Measurements from ENCODE around the gene POMGNT1.
A peak's percentile ranks its signal among the peaks of the same experiment; 100 is the strongest.

Gene POMGNT1

DNA sequence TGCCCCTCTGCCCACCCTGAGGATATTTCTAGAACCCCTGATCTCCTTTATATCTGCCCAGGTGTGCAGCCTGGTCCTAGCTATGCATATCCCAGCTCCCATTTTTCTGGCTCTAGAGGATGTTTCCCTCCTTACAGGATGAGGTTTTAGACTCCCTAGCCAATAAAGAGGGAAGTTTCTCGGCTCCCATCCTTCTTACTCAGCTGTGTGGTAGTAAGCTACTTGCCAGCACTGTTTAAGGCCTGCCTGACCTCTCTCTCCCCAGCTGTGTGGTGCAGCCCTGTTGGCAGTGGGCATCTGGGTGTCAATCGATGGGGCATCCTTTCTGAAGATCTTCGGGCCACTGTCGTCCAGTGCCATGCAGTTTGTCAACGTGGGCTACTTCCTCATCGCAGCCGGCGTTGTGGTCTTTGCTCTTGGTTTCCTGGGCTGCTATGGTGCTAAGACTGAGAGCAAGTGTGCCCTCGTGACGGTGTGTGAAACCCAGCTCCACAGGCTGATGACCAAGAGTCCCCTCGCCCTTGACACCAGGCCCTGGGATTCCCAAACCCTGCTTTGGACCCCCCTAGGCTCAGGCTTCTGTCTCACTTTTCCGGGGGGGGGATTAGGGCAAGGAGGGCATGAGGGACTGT, 14.2 kb downstream of the POMGNT1 start:
- Histone ChIP-seq H3K79me2 (ENCODE audit: control insufficient read depth, insufficient read depth, low read length, unreplicated experiment) (no peaks in the 10 kb centered on the region), H3K4me1 (ENCODE audit: control insufficient read depth, insufficient read depth, low read length, unreplicated experiment) (peaks cover 38% of the 10 kb centered on the region), H3K27me3 (ENCODE audit: insufficient read depth, low read length) (no peaks in the 10 kb centered on the region), H3K36me3 (ENCODE audit: insufficient read depth, low read length) (no peaks in the 10 kb centered on the region), H3K4me3 (ENCODE audit: low read depth, low read length) (no peak overlapping the region), H3K27ac (ENCODE audit: low read depth, low read length) (peak overlapping the region; percentile 88), H2AFZ (ENCODE audit: low read length, unreplicated experiment) (no peak overlapping the region)

DNA sequence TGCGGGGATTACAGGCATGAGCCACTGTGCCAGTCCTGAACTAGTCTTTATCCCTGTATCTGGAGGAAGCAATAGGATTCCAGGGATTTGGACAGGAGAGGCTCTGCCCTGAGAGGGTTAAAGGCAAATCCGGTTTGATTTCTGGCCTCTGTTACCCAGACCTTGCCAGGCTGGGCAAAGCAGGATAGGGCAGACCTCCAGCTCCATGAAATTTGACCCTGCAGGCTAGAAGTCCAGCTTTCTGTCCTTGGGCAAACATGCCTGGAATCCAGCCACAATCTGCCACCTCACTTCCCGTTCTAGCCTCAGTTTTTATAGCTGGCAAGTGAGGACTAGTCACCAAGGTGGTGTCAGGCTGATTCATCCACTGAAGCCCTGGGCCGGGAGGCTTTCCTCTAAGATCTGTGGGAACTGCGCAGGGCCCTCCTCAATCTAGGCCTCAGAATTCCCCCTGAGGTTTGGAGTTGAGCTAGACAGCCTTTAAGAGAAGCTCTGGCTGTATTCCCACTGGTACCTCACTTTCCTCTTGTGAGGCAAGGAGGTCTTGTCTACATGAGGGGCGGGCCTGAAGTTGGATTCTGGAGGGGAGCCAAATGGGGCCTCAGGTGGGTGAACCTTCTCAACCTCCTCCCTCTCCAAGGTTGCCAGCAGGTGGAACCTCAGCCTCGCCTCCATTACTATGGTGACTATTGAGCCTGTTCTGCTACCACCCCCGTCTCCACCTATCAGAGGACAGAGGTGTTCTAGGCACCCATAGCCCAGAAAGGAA, 15.0 kb downstream of the POMGNT1 start:
- H3K4me1 ChIP-seq (ENCODE audit: control insufficient read depth, insufficient read depth, low read length, unreplicated experiment) = peaks cover 31% of the 10 kb centered on the region
- no peak overlapping the region for H3K4me3 ChIP-seq (ENCODE audit: low read depth, low read length)
- H3K27ac ChIP-seq (ENCODE audit: low read depth, low read length) = peak overlapping the region; percentile 88

DNA sequence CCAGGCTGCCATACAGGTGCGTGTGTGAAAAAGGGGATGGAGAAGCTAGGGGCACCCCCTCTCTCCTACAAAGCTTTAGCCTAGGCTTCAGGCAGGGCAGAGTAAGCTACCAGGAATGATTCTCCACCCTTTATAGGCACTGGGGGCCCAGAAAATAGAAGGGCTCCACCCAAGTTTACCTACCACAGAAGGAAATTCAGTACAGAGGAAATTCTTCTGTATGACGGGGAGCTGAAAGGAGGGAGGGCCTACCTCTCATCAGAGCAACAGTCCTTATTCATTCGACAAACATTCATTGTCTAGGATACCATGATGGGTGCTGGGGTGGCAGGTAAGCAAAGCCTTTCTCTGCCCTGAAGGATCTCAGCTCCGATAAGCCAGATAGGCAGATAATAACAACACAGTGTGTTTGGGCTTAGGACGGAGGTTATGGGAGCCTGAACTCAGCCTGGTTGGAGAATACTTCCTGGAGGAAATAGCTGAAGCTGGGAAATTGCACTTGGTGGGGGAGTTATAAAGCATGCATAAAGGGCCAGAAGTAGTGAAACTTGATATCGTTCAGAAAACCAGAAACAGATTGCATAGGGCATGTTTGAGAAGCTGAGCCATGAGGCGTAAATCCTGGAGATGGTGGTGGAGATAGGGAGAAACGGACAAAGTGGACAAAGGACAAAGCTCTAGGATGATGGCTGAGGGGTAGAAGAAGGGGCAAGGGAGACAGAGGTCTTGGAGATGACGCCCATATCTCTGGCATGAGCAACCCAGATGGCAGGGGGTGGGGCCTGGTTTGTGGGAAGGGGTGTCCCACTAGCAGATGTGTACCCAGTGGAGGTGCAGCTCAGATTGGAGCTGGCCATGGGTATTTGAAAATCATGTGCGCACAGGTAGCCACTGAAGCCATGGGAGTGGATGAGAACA, 16.6 kb downstream of the POMGNT1 start:
- no peak overlapping the region for H3K27ac ChIP-seq (ENCODE audit: low read depth, low read length)
- no peak overlapping the region for H2AFZ ChIP-seq (ENCODE audit: low read length, unreplicated experiment)
- H3K4me3 ChIP-seq (ENCODE audit: low read depth, low read length) = no peak overlapping the region
- no peaks in the 10 kb centered on the region for H3K27me3 ChIP-seq (ENCODE audit: insufficient read depth, low read length)
- H3K79me2 ChIP-seq (ENCODE audit: control insufficient read depth, insufficient read depth, low read length, unreplicated experiment) = no peaks in the 10 kb centered on the region
- H3K4me1 ChIP-seq (ENCODE audit: control insufficient read depth, insufficient read depth, low read length, unreplicated experiment) = peaks cover 31% of the 10 kb centered on the region
- H3K36me3 ChIP-seq (ENCODE audit: insufficient read depth, low read length) = no peaks in the 10 kb centered on the region

More for the DNA sequence above, 15.0 kb downstream of the POMGNT1 start:
- no peaks in the 10 kb centered on the region for H3K27me3 ChIP-seq (ENCODE audit: insufficient read depth, low read length)
- no peaks in the 10 kb centered on the region for H3K36me3 ChIP-seq (ENCODE audit: insufficient read depth, low read length)
- H3K79me2 ChIP-seq (ENCODE audit: control insufficient read depth, insufficient read depth, low read length, unreplicated experiment) = no peaks in the 10 kb centered on the region
- H2AFZ ChIP-seq (ENCODE audit: low read length, unreplicated experiment) = no peak overlapping the region

DNA sequence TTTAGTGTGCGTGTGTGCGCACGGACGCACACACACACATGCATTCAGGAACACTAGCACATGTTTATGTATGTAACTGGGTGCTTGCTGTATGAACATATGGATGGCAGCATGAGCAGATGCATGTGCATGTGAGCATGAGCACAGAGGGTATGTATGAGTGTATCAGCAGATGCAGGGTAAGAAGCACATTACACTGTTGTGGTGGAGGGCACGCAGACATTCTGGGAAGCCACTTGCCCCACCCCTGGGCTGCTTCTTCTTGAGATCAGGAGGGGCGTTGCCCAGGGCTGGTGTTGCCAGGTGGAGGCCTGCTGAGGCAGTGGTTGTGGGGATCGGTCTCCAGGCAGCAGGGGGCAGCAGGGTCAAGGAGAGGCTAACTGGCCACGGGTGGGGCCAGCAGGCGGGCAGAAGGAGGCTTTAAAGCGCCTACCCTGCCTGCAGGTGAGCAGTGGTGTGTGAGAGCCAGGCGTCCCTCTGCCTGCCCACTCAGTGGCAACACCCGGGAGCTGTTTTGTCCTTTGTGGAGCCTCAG, 18.1 kb downstream of the POMGNT1 start:
- Histone ChIP-seq H3K4me1 (ENCODE audit: control insufficient read depth, insufficient read depth, low read length, unreplicated experiment) (peaks cover 31% of the 10 kb centered on the region), H3K36me3 (ENCODE audit: insufficient read depth, low read length) (no peaks in the 10 kb centered on the region), H3K27me3 (ENCODE audit: insufficient read depth, low read length) (no peaks in the 10 kb centered on the region), H2AFZ (ENCODE audit: low read length, unreplicated experiment) (no peak overlapping the region), H3K27ac (ENCODE audit: low read depth, low read length) (no peak overlapping the region), H3K4me3 (ENCODE audit: low read depth, low read length) (no peak overlapping the region), H3K79me2 (ENCODE audit: control insufficient read depth, insufficient read depth, low read length, unreplicated experiment) (no peaks in the 10 kb centered on the region)

DNA sequence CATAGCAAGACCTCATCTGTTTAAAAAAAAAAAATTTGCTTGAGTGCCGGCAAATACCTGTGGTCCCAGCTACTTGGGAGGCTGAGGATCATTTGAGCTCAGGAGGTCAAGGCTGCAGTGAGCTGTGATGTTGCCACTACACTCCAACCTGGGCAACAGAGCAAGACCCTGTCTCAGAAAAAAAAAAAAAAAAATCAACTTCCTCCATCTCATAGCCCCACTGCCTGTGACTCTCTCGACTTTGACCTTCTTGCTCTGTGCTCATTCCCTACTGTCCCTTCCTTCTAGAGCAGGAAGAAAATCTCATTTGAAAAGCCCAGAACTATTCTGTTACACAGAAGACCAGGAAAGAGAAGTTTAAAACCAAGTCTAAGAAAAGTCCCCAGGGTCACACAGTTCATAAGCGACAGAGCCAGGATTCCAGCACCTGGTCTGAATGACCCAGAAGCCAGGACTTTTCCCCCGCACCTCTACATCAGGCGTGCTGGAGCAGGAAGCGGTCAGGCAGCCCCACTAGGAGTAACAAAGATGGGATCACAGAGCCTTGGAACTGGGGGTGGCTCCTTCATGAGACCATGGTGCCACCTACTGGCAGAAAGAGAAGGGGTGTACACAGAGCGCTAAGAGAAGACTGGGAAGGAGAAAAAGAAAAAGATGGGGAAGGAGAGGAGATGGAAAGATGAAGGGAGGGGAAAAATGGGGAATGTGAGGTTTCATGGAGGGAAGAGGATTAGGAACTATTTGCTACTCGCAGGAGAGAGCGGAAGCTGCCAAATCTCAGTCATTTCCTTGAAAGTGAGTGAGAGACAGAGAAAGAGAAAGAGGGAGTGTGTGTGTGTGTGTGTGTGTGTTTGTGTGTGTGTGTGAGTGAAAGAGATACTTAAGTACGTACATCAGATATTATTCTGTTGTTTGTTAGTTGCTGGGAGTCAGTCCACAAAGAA, 18.8 kb downstream of the POMGNT1 start:
- Histone ChIP-seq H3K27ac (ENCODE audit: low read depth, low read length) (no peak overlapping the region), H3K4me1 (ENCODE audit: control insufficient read depth, insufficient read depth, low read length, unreplicated experiment) (peaks cover 31% of the 10 kb centered on the region), H3K4me3 (ENCODE audit: low read depth, low read length) (no peak overlapping the region), H3K27me3 (ENCODE audit: insufficient read depth, low read length) (no peaks in the 10 kb centered on the region), H3K36me3 (ENCODE audit: insufficient read depth, low read length) (no peaks in the 10 kb centered on the region), H2AFZ (ENCODE audit: low read length, unreplicated experiment) (peak overlapping the region; percentile 88), H3K79me2 (ENCODE audit: control insufficient read depth, insufficient read depth, low read length, unreplicated experiment) (no peaks in the 10 kb centered on the region)

DNA sequence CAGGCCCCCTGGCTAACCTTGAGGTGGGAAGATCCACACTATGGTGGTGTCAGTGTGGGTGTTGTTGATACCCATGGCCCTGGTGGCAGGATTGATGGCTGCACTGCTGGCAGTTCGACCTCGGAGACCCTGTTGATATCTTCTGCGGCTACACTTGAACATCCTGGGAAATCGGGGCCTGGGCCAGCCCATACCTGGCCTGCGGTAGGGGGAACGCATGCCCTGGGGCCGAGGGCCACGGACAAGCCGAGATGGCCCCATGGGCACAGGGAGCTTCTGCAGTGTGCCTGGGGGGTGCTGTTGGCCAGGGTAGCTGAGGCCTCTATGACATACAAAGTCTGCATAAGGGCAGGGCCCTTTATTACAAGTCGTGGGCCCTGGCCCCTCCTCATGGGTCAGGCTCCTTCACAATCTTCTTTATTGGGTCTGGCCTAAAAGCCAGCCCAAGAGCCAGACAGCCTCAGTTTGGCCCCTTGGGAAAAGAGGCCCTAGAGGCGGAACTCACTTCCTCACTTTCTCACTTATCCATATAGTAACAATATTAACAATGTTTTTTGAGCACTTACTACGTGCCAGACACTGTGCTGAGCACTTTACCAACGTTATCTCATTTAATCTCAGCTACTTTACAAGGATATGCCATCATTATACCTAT, 21.9 kb downstream of the POMGNT1 start, which contains the start of gene P3R3URF:
TSS of gene P3R3URF (minus strand) at position 278 of the 655 bp plus-strand sequence. CDS start at position 261, 17 bp downstream.
- Histone ChIP-seq H3K36me3 (ENCODE audit: insufficient read depth, low read length) (no peaks in the 10 kb centered on the region), H3K79me2 (ENCODE audit: control insufficient read depth, insufficient read depth, low read length, unreplicated experiment) (no peaks in the 10 kb centered on the region), H3K4me1 (ENCODE audit: control insufficient read depth, insufficient read depth, low read length, unreplicated experiment) (peaks cover 25% of the 10 kb centered on the region), H3K27ac (ENCODE audit: low read depth, low read length) (no peak within 1 kb of the TSS), H3K4me3 (ENCODE audit: low read depth, low read length) (no peak within 1 kb of the TSS), H3K27me3 (ENCODE audit: insufficient read depth, low read length) (no peaks in the 10 kb centered on the region), H2AFZ (ENCODE audit: low read length, unreplicated experiment) (no peak within 1 kb of the TSS)

DNA sequence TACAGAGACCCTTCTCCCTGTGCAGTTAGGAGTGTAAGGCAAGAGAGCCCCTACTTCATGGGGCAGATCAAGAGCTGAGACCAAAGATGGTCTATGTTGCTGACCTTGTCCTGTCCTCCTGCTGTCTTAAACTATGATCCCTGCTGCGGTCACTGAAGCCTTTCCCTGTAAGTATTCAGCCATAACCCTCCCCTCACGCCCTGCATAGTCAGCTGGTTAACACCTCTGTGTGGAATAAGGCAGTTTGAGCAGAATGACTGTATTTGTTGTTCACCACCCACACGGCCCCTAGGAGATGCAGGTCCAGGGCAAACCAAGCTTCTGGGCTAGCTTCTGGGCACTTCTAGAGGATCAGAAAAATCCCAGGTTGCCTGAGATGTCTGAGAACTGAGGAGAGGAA, 23.0 kb downstream of the POMGNT1 start:
- peaks cover 29% of the 10 kb centered on the region for H3K4me1 ChIP-seq (ENCODE audit: control insufficient read depth, insufficient read depth, low read length, unreplicated experiment)
- H2AFZ ChIP-seq (ENCODE audit: low read length, unreplicated experiment) = no peak overlapping the region
- H3K36me3 ChIP-seq (ENCODE audit: insufficient read depth, low read length) = no peaks in the 10 kb centered on the region
- H3K4me3 ChIP-seq (ENCODE audit: low read depth, low read length) = no peak overlapping the region
- H3K27me3 ChIP-seq (ENCODE audit: insufficient read depth, low read length) = no peaks in the 10 kb centered on the region
- H3K27ac ChIP-seq (ENCODE audit: low read depth, low read length) = no peak overlapping the region
- H3K79me2 ChIP-seq (ENCODE audit: control insufficient read depth, insufficient read depth, low read length, unreplicated experiment) = no peaks in the 10 kb centered on the region

DNA sequence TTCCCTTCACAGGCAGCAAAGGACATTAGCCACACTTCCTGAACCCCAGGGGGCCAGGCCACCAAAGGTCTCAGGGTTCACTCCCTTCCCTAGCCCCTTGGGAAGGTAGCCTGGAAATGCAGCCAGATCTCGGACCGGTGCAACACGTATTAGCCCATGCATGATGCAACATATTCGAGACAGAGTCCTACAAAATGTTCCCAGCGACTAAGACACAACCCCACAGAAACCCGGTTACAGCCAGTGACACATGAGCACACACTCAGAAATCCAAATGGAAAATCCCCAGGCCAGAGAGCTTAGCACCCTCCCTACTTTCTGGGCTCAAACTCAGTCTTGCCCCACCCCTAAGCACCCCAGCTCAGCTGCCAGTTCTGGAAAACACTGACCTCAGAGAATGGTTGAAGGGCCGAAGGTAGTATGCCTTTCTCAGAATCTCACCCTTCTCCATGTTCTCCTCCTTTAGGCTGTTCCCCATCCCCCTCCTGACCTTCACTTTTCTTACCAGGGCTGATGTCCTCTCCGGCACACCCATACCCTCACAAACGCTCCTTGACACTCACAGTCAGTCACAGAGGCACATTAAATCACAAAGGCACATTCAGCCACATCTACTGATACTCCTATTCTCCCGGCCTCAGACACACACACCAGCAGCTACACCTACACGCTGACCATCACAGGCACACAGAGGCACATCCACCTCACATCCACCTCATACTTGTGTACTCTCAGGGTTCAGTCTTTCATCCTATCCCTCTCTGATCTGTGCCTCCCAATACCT, 23.6 kb downstream of the POMGNT1 start, which contains the start of gene TSPAN1:
TSS of gene TSPAN1 (plus strand) at position 640 of the 784 bp plus-strand sequence. CDS start 6,021 bp downstream, outside the sequence.
- Histone ChIP-seq H3K27me3 (ENCODE audit: insufficient read depth, low read length) (no peaks in the 10 kb centered on the region), H2AFZ (ENCODE audit: low read length, unreplicated experiment) (no peak within 1 kb of the TSS)

More for the DNA sequence above, 23.6 kb downstream of the POMGNT1 start, which contains the start of gene TSPAN1:
- H3K4me1 ChIP-seq (ENCODE audit: control insufficient read depth, insufficient read depth, low read length, unreplicated experiment) = peaks cover 29% of the 10 kb centered on the region
- H3K4me3 ChIP-seq (ENCODE audit: low read depth, low read length) = no peak within 1 kb of the TSS
- H3K79me2 ChIP-seq (ENCODE audit: control insufficient read depth, insufficient read depth, low read length, unreplicated experiment) = no peaks in the 10 kb centered on the region
- H3K36me3 ChIP-seq (ENCODE audit: insufficient read depth, low read length) = no peaks in the 10 kb centered on the region
- H3K27ac ChIP-seq (ENCODE audit: low read depth, low read length) = no peak within 1 kb of the TSS
